HEK293 (cell line): ENCODE results near the gene GRIN2A.

Experiments
- CTCF ChIA-PET: fragments of 350-600 bp; formaldehyde crosslinking; extraction: SDS; loops from one replicate; lab custom pipeline; 2021; ENCODE audit warnings: antibody characterized with exemption; lab: Yijun Ruan, JAX
- POLR2A ChIA-PET: fragments of 300-600 bp; formaldehyde crosslinking; extraction: SDS; loops from one replicate; lab custom pipeline; 2020; ENCODE audit warnings: antibody characterized with exemption, inconsistent platforms; lab: Yijun Ruan, JAX
- H3K27ac ChIP-seq: fragments of 200-500 bp; sonication (Bioruptor generic); 2 replicates; pipeline ENCODE4 v1.5.1; 2014; ENCODE audit warnings: low read depth, low read length, control low read depth, inconsistent platforms; ENCODE audit errors: extremely low read depth
- H3K36me3 ChIP-seq, 2 experiments: fragments of 200-500 bp in 1 of 2; sonication (Bioruptor generic) in 1 of 2; 1 replicate in 1 of 2; 2 replicates in 1 of 2; pipeline ENCODE4 v1.5.1; 2014 to 2017; ENCODE audit warnings: inconsistent platforms in 2 of 2, low read length in 2 of 2; ENCODE audit not compliant: control insufficient read depth in 2 of 2, insufficient read depth in 1 of 2
- H3K4me1 ChIP-seq: fragments of 200-500 bp; sonication (Bioruptor generic); 2 replicates; pipeline ENCODE4 v1.5.1; 2014; ENCODE audit warnings: mild to moderate bottlenecking, low read length, inconsistent platforms; ENCODE audit not compliant: control insufficient read depth, insufficient read depth
- H3K4me3 ChIP-seq: 2 replicates; pipeline ENCODE4 v1.5.1; 2011; ENCODE audit warnings: low read depth, mild to moderate bottlenecking, control low read depth, low read length, moderate library complexity
- H3K9me3 ChIP-seq: fragments of 200-500 bp; sonication (Bioruptor generic); 2 replicates; pipeline ENCODE4 v1.5.1; 2014; ENCODE audit warnings: low read depth, low read length, inconsistent platforms; ENCODE audit not compliant: control insufficient read depth, insufficient read depth
- BCL11A ChIP-seq: fragments of 450-650 bp; formaldehyde crosslinking; IDR thresholded peaks from 2 replicates; pipeline ENCODE4 v1.5.1; 2016; ENCODE audit warnings: low read depth, missing biosample characterization, missing genetic modification characterization
- KLF9 ChIP-seq: fragments of 450-650 bp; formaldehyde crosslinking; IDR thresholded peaks from 2 replicates; pipeline ENCODE4 v1.5.1; 2016; ENCODE audit warnings: missing biosample characterization, missing genetic modification characterization, low read depth
- TRIM28 ChIP-seq: IDR thresholded peaks from 2 replicates; pipeline ENCODE4 v1.6.1; 2011; ENCODE audit warnings: low read length, control low read depth, borderline replicate concordance
- YY1 ChIP-seq: fragments of 450-650 bp; formaldehyde crosslinking; IDR thresholded peaks from 2 replicates; pipeline ENCODE4 v1.5.1; 2018; ENCODE audit warnings: missing biosample characterization, missing genetic modification characterization
- YY2 ChIP-seq: fragments of 450-650 bp; formaldehyde crosslinking; IDR thresholded peaks from 2 replicates; pipeline ENCODE4 v1.5.1; 2016; ENCODE audit warnings: missing biosample characterization, missing genetic modification characterization
- ZFP3 ChIP-seq: fragments of 450-650 bp; formaldehyde crosslinking; IDR thresholded peaks from 2 replicates; pipeline ENCODE4 v1.5.1; 2016; ENCODE audit warnings: low read depth, missing biosample characterization, missing genetic modification characterization
- ZIC2 ChIP-seq: fragments of 450-650 bp; formaldehyde crosslinking; IDR thresholded peaks from 2 replicates; pipeline ENCODE4 v1.5.1; 2016; ENCODE audit warnings: missing biosample characterization, missing genetic modification characterization
- ZNF501 ChIP-seq: fragments of 450-650 bp; formaldehyde crosslinking; IDR thresholded peaks from 2 replicates; pipeline ENCODE4 v1.5.1; 2016; ENCODE audit warnings: missing biosample characterization, missing genetic modification characterization
- ZNF549 ChIP-seq: fragments of 450-650 bp; IDR thresholded peaks from 2 replicates; pipeline ENCODE4 v1.5.1; 2018; ENCODE audit warnings: missing biosample characterization, missing genetic modification characterization, mild to moderate bottlenecking, inconsistent platforms, moderate library complexity
- ZNF658 ChIP-seq: fragments of 450-650 bp; formaldehyde crosslinking; IDR thresholded peaks from 2 replicates; pipeline ENCODE4; 2016; ENCODE audit warnings: missing biosample characterization, missing genetic modification characterization
- ZNF707 ChIP-seq: fragments of 450-650 bp; formaldehyde crosslinking; IDR thresholded peaks from 2 replicates; pipeline ENCODE4 v1.5.1; 2016; ENCODE audit warnings: missing biosample characterization, missing genetic modification characterization
- TF ChIP-seq, protein P1 (sequence below): fragments of 450-650 bp; formaldehyde crosslinking; IDR thresholded peaks from 2 replicates; pipeline ENCODE4 v1.5.1; 2016; ENCODE audit warnings: missing biosample characterization, missing genetic modification characterization, borderline replicate concordance
- TF ChIP-seq, protein P2 (sequence below): fragments of 450-650 bp; formaldehyde crosslinking; IDR thresholded peaks from 2 replicates; pipeline ENCODE4 v1.5.1; 2016; ENCODE audit warnings: missing biosample characterization, missing genetic modification characterization
- TF ChIP-seq, protein P3 (sequence below): fragments of 450-650 bp; formaldehyde crosslinking; IDR thresholded peaks from 2 replicates; pipeline ENCODE4 v1.5.1; 2016; ENCODE audit warnings: missing biosample characterization, missing genetic modification characterization
- TF ChIP-seq, protein P4 (sequence below): fragments of 450-650 bp; formaldehyde crosslinking; IDR thresholded peaks from 2 replicates; pipeline ENCODE4 v1.5.1; 2016; ENCODE audit warnings: missing biosample characterization, missing genetic modification characterization
- TF ChIP-seq, protein P5 (sequence below): fragments of 450-650 bp; IDR thresholded peaks from 2 replicates; pipeline ENCODE4 v1.5.1; 2018; ENCODE audit warnings: missing biosample characterization, missing genetic modification characterization
- TF ChIP-seq, protein P6 (sequence below): fragments of 450-650 bp; formaldehyde crosslinking; IDR thresholded peaks from 2 replicates; pipeline ENCODE4 v1.5.1; 2016; ENCODE audit warnings: missing biosample characterization, missing genetic modification characterization
- TF ChIP-seq, protein P7 (sequence below): fragments of 450-650 bp; formaldehyde crosslinking; IDR thresholded peaks from 2 replicates; pipeline ENCODE4 v1.5.0; 2017; ENCODE audit warnings: missing biosample characterization, missing genetic modification characterization, borderline replicate concordance

The GRIN2A gene

DNA sequence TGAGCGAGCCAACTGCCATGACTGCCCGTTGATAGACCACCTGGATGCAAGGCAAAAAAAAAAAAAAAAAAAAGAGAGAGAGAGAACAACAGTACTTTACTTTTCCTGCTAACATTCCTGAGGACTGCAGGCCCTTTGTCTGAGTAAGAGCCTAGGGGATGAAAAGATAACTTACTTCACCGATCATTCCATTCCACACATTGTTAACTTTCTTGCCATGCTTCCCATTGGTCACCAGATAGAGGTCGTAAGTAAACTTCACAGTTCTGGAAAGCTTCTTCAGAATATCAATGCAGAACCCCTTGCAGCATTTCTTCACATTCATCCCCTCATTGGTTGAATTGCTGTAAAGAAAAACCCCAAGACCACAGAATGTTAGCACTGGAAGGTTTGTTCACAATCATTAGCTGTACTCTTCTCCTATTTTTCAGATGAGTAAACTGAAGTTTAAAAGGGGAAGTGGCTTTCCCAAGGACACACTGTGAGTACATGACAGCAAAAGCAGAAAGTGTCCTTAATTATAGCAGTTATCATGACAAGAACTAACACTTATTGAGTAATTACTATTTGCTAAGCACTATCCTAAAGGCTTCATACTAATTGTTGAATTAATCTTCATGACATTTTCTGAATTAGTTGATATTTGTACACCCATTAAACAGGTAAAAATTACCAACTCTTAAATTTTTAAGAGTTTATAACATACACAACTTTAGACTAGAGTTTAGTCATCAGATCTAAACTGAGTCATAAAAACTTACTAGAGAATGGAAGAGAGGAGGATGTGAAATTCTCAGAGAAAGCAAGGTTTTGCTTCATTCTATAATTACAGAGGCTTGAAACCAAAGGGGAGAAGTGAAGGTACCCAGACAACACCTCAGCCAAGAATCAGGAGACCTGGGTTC, 341.2 kb downstream of the GRIN2A start (continued):
- TF ChIP-seq, protein P1, sequence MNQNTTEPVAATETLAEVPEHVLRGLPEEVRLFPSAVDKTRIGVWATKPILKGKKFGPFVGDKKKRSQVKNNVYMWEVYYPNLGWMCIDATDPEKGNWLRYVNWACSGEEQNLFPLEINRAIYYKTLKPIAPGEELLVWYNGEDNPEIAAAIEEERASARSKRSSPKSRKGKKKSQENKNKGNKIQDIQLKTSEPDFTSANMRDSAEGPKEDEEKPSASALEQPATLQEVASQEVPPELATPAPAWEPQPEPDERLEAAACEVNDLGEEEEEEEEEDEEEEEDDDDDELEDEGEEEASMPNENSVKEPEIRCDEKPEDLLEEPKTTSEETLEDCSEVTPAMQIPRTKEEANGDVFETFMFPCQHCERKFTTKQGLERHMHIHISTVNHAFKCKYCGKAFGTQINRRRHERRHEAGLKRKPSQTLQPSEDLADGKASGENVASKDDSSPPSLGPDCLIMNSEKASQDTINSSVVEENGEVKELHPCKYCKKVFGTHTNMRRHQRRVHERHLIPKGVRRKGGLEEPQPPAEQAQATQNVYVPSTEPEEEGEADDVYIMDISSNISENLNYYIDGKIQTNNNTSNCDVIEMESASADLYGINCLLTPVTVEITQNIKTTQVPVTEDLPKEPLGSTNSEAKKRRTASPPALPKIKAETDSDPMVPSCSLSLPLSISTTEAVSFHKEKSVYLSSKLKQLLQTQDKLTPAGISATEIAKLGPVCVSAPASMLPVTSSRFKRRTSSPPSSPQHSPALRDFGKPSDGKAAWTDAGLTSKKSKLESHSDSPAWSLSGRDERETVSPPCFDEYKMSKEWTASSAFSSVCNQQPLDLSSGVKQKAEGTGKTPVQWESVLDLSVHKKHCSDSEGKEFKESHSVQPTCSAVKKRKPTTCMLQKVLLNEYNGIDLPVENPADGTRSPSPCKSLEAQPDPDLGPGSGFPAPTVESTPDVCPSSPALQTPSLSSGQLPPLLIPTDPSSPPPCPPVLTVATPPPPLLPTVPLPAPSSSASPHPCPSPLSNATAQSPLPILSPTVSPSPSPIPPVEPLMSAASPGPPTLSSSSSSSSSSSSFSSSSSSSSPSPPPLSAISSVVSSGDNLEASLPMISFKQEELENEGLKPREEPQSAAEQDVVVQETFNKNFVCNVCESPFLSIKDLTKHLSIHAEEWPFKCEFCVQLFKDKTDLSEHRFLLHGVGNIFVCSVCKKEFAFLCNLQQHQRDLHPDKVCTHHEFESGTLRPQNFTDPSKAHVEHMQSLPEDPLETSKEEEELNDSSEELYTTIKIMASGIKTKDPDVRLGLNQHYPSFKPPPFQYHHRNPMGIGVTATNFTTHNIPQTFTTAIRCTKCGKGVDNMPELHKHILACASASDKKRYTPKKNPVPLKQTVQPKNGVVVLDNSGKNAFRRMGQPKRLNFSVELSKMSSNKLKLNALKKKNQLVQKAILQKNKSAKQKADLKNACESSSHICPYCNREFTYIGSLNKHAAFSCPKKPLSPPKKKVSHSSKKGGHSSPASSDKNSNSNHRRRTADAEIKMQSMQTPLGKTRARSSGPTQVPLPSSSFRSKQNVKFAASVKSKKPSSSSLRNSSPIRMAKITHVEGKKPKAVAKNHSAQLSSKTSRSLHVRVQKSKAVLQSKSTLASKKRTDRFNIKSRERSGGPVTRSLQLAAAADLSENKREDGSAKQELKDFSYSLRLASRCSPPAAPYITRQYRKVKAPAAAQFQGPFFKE (tag by site-specific recombination): no peak
- no peak for TF ChIP-seq ZNF707 (tag by site-specific recombination)
- TF ChIP-seq ZIC2 (tag by site-specific recombination): no peak
- TF ChIP-seq, protein P2, sequence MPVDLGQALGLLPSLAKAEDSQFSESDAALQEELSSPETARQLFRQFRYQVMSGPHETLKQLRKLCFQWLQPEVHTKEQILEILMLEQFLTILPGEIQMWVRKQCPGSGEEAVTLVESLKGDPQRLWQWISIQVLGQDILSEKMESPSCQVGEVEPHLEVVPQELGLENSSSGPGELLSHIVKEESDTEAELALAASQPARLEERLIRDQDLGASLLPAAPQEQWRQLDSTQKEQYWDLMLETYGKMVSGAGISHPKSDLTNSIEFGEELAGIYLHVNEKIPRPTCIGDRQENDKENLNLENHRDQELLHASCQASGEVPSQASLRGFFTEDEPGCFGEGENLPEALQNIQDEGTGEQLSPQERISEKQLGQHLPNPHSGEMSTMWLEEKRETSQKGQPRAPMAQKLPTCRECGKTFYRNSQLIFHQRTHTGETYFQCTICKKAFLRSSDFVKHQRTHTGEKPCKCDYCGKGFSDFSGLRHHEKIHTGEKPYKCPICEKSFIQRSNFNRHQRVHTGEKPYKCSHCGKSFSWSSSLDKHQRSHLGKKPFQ (tag by site-specific recombination): no peak
- TF ChIP-seq, protein P3, sequence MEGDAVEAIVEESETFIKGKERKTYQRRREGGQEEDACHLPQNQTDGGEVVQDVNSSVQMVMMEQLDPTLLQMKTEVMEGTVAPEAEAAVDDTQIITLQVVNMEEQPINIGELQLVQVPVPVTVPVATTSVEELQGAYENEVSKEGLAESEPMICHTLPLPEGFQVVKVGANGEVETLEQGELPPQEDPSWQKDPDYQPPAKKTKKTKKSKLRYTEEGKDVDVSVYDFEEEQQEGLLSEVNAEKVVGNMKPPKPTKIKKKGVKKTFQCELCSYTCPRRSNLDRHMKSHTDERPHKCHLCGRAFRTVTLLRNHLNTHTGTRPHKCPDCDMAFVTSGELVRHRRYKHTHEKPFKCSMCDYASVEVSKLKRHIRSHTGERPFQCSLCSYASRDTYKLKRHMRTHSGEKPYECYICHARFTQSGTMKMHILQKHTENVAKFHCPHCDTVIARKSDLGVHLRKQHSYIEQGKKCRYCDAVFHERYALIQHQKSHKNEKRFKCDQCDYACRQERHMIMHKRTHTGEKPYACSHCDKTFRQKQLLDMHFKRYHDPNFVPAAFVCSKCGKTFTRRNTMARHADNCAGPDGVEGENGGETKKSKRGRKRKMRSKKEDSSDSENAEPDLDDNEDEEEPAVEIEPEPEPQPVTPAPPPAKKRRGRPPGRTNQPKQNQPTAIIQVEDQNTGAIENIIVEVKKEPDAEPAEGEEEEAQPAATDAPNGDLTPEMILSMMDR: no peak
- TF ChIP-seq TRIM28: no peak
- no peak for TF ChIP-seq YY2 (tag by site-specific recombination)
- no peak for TF ChIP-seq ZNF501 (tag by site-specific recombination)
- no peak for TF ChIP-seq ZNF658
- TF ChIP-seq ZFP3 (tag by site-specific recombination): no peak
- TF ChIP-seq, protein P4, sequence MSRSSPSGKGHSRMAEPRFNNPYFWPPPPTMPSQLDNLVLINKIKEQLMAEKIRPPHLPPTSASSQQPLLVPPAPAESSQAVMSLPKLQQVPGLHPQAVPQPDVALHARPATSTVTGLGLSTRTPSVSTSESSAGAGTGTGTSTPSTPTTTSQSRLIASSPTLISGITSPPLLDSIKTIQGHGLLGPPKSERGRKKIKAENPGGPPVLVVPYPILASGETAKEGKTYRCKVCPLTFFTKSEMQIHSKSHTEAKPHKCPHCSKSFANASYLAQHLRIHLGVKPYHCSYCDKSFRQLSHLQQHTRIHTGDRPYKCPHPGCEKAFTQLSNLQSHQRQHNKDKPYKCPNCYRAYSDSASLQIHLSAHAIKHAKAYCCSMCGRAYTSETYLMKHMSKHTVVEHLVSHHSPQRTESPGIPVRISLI: no peak

DNA sequence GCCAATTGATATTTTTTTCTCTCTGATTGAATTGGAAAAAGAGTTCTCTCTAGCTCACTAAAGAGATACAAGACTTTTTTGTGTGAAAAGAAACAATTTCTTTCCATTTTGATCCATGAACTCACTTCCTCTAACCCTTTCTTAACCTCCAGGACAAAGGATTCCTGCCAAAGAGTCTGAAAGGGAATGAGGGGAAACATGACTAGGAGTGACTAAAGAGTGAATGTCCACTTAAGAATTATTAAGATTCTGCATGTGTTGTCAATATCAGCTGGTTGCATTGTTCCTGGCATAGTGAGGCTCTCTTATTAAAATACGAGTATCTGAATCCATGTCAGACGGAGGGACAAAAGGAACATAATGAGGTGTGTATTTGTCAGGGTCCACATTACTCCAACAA, 344.7 kb downstream of the GRIN2A start:
- Histone ChIP-seq H3K27ac (no peak overlapping the region), H3K4me3 (no peak overlapping the region), H3K4me1 (no peaks in the 10 kb centered on the region), H3K9me3 (no peaks in the 10 kb centered on the region), H3K36me3 (no peaks in the 10 kb centered on the region)
- ChIA-PET POLR2A (no interaction called here), CTCF (no interaction called here)
- no peak for TF ChIP-seq KLF9 (tag by site-specific recombination)
- TF ChIP-seq, protein P5, sequence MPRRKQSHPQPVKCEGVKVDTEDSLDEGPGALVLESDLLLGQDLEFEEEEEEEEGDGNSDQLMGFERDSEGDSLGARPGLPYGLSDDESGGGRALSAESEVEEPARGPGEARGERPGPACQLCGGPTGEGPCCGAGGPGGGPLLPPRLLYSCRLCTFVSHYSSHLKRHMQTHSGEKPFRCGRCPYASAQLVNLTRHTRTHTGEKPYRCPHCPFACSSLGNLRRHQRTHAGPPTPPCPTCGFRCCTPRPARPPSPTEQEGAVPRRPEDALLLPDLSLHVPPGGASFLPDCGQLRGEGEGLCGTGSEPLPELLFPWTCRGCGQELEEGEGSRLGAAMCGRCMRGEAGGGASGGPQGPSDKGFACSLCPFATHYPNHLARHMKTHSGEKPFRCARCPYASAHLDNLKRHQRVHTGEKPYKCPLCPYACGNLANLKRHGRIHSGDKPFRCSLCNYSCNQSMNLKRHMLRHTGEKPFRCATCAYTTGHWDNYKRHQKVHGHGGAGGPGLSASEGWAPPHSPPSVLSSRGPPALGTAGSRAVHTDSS (tag by site-specific recombination): no peak
- TF ChIP-seq BCL11A (tag by site-specific recombination): no peak
- TF ChIP-seq ZNF549 (tag by site-specific recombination): no peak
- TF ChIP-seq, protein P6, sequence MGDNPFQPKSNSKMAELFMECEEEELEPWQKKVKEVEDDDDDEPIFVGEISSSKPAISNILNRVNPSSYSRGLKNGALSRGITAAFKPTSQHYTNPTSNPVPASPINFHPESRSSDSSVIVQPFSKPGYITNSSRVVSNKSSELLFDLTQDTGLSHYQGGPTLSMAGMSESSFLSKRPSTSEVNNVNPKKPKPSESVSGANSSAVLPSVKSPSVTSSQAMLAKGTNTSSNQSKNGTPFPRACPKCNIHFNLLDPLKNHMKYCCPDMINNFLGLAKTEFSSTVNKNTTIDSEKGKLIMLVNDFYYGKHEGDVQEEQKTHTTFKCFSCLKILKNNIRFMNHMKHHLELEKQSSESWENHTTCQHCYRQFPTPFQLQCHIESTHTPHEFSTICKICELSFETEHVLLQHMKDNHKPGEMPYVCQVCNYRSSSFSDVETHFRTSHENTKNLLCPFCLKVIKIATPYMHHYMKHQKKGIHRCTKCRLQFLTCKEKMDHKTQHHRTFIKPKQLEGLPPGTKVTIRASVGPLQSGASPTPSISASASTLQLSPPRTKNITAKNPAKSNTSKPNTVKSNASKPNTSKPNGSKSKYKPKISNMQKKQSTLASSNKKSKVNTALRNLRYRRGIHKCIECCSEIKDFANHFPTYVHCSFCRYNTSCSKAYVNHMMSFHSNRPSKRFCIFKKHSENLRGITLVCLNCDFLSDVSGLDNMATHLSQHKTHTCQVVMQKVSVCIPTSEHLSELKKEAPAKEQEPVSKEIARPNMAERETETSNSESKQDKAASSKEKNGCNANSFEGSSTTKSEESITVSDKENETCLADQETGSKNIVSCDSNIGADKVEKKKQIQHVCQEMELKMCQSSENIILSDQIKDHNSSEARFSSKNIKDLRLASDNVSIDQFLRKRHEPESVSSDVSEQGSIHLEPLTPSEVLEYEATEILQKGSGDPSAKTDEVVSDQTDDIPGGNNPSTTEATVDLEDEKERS (tag by site-specific recombination): no peak
- no peak for TF ChIP-seq YY1 (tag by site-specific recombination)
- TF ChIP-seq, protein P7, sequence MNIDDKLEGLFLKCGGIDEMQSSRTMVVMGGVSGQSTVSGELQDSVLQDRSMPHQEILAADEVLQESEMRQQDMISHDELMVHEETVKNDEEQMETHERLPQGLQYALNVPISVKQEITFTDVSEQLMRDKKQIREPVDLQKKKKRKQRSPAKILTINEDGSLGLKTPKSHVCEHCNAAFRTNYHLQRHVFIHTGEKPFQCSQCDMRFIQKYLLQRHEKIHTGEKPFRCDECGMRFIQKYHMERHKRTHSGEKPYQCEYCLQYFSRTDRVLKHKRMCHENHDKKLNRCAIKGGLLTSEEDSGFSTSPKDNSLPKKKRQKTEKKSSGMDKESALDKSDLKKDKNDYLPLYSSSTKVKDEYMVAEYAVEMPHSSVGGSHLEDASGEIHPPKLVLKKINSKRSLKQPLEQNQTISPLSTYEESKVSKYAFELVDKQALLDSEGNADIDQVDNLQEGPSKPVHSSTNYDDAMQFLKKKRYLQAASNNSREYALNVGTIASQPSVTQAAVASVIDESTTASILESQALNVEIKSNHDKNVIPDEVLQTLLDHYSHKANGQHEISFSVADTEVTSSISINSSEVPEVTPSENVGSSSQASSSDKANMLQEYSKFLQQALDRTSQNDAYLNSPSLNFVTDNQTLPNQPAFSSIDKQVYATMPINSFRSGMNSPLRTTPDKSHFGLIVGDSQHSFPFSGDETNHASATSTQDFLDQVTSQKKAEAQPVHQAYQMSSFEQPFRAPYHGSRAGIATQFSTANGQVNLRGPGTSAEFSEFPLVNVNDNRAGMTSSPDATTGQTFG (tag by site-specific recombination): no peak
